Suppressor macrophage (primary cell): Measurements from ENCODE around the gene CLASP2.
"Not testable (repeated sequence)": the region's sequence is repeated elsewhere in the genome, so short reads cannot be mapped to it uniquely, and the experiment has no call there.

ENCODE experiments used
- DNase-seq, 4 experiments: peaks; one replicate each; pipeline ENCODE4 v3.0.0-alpha.2; 2020 to 2022

The CLASP2 gene

GRCh38 chr3:33687406-33688010 lies 30.5 kb downstream of the CLASP2 start:
- no peak for DNase-seq

GRCh38 chr3:33682770-33683169 lies 35.3 kb downstream of the CLASP2 start:
- DNase-seq = no peak

DNA sequence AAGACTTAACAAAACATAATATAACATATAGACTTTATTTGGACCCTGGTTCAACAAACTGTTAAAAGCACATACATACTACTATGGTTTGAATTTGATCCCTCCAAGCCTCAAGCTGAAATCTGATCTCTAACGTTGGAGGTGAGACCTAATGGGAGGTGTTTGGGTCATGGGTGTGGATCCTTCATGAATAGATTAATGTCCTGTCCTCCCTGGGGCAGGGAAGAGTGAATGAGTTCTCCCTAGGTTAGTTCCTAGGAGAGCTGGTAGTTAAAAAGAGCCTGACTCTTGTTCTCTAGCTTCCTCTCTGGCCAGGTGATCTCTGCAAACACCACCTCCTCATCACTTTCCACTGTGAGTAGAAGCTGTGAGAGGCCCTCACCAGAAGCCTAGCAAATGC lies 36.4 kb downstream of the CLASP2 start:
- no peak for DNase-seq

DNA sequence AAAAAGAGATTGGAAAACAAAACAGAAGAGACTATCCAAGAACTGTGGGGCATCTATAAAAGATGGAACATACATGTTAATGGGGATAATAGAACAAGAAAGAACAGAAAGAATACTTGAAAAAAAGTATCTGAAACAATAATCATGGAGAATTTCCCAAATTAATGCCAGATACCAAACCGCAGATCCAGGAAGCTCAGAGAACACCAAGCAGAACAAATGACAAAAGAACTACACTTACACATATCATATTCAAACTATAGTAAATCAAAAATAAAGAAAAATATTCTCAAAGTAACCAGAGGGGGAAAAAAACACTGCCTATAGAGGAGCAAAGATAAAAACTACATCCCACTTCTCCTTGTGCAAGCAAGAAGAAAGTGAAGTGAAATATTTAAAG lies 40.0 kb downstream of the CLASP2 start:
- DNase-seq = no peak

DNA sequence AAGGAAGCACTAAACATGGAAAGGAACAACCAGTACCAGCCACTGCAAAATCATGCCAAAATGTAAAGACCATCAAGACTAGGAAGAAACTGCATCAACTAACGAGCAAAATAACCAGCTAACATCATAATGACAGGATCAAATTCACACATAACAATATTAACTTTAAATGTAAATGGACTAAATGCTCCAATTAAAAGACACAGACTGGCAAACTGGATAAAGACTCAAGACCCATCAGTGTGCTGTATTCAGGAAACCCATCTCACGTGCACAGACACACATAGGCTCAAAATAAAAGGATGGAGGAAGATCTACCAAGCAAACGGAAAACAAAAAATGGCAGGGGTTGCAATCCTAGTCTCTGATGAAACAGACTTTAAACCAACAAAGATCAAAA lies 44.6 kb downstream of the CLASP2 start:
- DNase-seq = not testable (repeated sequence)

DNA sequence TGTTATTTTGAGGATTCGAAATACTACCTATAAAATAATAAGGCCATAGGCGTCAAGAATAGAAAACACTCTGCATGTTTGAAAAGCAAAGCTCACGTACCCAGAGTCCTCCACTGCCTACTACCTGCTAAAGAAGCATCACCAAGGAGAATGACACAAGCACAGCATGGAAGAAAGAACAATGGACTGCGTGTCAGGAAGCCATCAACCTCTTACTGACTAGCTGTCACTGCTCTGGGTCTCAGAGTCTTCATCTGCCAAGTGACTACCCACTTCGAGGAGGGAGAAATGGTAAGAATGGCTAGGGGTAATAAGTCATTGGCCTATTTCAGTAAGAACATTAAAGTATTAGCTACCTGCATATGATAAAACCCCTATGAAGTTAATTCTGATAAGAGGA lies 49.4 kb downstream of the CLASP2 start:
- no peak for DNase-seq

GRCh38 chr3:33665294-33665693 lies 52.8 kb downstream of the CLASP2 start:
- DNase-seq = peak in 2 of 4 experiments; percentile 5 to 9

GRCh38 chr3:33664195-33664594 lies 53.9 kb downstream of the CLASP2 start:
- peak; percentile 32 to 89 (median 66) for DNase-seq

DNA sequence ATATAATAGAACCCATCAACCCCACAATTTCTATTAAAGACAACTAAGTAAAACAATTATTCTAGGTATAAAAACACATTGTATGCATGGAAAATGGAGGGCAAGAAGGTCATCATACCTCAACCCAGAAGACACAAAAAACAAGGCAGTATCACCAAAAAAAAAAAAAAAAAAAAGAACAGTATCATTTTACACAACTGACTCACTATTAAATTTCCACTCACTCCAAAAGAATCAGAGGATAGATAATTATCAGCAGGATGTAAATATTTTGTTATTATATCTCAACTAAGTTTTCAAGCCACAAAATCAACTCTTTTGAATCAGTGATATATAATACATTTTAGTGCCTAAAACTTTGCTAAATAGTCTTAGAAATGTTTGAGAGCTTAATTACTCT lies 55.0 kb downstream of the CLASP2 start:
- no peak for DNase-seq

DNA sequence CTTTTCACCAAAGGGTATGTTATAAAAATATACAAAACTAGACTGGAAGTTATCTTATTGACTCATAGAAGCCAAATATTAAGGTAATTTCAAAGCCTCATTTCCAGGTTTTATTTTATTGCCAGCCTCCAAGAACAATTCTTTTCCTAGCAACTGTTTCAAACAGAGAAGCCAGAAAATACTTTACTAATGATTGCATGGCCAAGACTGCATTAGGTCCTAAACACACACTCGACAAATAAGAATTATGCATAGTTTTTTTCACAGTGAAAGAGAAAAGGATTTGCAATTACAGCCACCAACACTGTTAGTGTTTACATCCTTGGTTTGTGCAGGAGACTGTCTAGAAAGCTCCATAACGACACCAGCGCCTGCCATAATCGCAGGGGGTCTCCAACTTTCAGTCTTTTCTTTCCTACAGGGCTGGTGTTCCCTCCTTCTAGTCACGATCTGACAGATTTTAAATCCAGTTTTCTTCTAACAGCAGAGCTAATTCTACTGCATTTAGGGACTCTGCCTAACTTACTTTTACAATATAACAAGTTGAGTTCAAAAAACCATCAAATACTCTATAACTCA lies 58.1 kb downstream of the CLASP2 start:
- DNase-seq = no peak

DNA sequence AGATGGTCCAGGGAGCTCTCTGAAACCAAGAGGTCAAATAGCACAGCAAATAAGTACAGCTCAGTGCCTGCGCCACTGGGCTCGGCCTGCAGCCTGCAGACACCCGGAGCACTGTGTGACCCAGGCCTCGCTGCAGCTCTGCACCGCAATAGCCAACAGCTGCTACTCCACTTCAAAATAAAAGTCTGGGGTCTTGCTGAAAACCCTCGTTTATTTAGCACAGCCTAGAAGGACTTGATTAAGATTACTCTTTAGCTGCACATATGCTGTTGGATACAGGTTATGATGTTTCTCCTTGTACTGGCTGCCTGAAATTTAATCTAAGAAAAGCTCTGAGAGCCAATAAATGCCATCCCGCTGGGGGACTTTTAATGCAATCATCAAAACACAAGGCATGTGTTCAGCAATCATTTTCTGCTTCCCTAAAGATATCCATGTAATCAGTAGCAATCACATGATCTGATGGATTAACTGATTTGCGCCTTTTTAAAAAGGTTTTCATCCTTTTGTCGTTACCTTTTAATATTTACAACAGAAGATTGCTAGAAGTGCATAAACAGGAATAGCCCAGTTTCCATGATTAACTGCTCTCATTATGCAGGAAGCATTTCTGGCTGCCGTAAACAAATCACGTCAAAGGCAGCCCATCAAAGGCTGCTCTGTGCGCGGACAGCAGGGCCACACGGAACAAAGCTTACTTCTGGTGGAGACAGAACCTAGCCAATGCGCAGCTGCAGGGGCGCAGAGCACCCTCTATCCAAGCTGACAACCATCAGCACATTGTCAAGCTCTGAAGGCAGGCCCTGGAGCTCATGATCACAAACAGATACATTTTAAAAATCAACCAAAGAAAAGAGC lies 58.8 kb downstream of the CLASP2 start:
- DNase-seq = peak; percentile 61 to 83 (median 76)

- peak in 1 of 4 experiments; percentile 10 for DNase-seq
Measured at GRCh38 chr3:33658621-33658990, 59.4 kb downstream of the CLASP2 start.

- no peak for DNase-seq
Measured at GRCh38 chr3:33658039-33658438, 60.0 kb downstream of the CLASP2 start.

DNA sequence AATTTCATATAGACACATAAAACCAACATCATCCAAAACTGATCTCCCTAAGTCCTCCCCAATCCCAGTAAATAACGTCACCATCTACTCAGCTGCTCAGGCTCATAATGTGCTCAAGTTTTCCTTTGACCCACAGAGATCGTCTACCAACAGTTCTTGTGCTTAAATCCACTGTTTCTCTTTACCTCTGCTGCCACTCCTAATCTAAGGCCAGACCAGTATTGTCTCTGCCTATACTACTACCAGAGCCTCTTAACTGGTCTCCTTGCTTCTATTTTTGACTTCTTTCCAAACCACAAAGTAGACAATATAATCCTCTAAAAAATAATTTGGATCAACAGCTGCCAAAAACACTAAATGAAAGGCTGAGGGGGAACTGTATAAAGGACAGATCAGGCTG lies 65.3 kb downstream of the CLASP2 start:
- no peak for DNase-seq

DNA sequence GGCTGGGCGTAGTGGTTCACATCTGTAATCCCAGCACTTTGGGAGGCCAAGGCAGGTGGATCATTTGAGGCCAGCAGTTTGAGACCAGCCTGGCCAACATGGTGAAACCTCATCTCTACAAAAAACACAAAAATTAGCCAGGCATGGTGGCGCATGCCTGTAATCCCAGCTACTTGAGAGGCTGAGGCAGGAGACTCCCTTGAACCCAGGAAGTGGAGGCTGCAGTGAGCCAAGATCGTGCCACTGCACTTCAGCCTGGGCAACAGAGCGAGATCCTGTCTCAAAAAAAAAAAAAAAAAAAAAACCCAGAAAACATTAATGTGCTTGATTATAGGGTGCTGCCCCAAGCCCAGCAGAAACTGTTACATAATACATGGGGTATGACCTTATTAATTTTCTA lies 67.0 kb downstream of the CLASP2 start:
- DNase-seq = not testable (repeated sequence)

- no peak for DNase-seq
Measured at GRCh38 chr3:33650495-33650894, 67.6 kb downstream of the CLASP2 start.

DNA sequence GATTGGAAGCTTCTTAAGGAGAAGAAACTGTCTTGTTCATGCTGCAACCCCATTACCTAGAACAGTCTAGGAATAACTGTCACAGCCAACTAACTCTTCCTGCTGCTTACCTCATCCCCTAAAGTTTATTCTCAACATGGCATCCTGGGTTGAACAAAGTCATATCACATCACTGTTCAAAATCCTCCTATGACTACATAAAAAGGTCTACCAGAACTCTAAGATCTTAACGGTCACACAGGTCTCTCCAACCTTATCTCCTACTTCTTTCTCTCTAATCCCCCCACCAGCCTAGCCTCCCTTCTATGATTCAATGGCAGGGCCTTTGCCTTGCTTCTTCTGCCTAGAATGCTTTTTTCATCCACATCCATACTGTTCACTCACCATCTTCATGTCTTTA lies 69.3 kb downstream of the CLASP2 start:
- no peak for DNase-seq

DNA sequence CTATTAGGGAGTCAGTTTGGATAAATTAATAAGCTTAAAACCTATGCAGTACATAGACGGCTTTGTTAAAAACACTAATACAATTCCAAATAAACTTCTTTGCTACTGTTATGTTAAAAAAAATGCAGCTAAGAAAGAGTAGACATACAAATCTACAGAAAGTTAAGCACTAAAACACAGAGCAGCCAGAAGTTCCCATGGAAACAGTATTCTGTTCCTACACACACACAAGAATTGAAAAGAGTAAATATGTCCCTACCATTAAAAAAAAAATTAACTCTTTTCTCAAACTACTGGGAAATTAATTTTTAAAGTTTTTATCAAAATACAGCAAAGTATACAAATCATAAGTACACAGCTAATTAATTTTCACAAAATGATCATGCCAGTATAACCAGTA lies 71.6 kb downstream of the CLASP2 start:
- no peak for DNase-seq

DNA sequence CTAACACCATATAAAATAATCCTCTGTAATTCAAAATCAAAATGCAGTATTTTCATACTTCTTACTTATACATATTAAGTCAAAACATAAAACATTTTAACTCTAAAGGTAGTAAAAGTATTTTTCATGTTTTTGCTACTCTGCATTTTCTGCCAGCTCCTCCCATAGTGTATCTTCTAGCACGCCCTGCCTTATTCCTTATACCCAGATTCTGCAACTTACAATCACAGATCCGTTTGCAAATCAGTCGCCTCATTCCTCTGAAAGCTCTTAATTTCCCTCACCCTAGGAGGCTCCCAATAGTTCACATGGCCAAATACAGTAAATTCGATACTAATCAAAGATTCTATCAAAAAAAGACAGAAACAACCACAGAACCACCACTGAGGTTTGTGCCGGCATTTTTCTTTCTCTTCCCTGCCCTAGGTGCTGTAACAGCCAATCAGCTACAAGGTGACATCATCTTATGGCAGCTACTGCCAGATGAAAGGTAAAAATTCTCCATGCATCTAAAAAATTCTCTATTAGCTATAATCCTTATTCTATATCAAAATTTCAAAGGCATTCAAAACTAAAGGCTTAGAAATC lies 72.9 kb downstream of the CLASP2 start:
- DNase-seq = no peak

DNA sequence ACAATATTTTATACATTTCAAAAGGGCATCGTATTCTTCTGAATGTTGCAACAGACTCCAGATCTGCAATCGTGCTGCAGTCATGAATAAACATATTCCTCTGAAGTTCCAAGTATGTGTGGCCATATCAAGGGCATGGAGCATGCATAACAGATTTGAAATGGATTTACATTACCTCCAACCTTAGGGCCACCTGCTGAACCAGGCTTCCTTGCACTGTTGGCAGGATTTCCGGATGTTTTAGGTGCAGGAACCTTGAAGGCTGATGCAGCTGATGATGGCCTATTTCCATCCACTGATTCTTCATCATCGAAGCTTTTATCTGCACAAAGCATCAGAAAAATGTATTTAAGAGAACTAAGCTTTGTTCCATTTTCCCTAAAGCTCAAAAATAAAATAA lies 73.5 kb downstream of the CLASP2 start:
- DNase-seq = no peak

GRCh38 chr3:33642806-33643205 lies 75.2 kb downstream of the CLASP2 start:
- DNase-seq = no peak

- no peak for DNase-seq
Measured at GRCh38 chr3:33639889-33640288, 78.2 kb downstream of the CLASP2 start.

DNA sequence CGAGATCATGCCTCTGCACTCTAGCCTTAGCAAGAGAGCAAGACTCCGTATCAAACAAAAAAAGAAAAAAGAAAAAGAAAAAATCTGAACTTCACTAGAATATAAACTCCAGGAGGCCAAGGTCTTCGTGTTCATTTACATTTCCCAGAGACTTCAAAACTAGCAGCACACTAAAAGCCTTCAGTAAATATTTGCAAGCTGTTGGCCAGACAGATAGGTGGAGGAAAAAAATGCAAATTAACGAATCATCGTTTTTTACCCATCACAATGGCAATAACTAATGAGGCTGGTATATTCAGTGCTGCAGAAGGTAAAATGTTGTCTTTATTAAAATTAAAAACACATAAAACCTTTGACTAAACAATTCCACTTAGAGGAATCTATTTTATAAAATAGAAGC lies 80.6 kb downstream of the CLASP2 start:
- no peak for DNase-seq
